ENCODE results near the gene SMCO3. TPM values are rescaled to one million over a fixed set of nuclear protein-coding genes. Genes with fewer than 3 reads are reported as not detected.

Gene SMCO3
- total and polyA plus RNA-seq, 2 of the 8 experiments (the other 6 are each of a cell fraction or from before 2014, with no cell fraction given): not detected

- no peak for TF ChIP-seq TAF7 (optimal IDR thresholded peaks at IDR 0.05; ENCODE audit: borderline replicate concordance, low read depth, low read length)
- TF ChIP-seq CHD2 (IDR thresholded peaks at IDR 0.05; ENCODE audit: low read length): no peak
- no peak for TF ChIP-seq SIX5 (IDR thresholded peaks at IDR 0.05; ENCODE audit: low read depth, low read length)
Measured at GRCh38 chr12:14827043-14827442, 13.1 kb upstream of the SMCO3 start (continued).

All from H1 (cell line).